Inflammatory macrophage (primary cell): ENCODE measurements around the gene LSM3.
"Not testable (repeated sequence)": the region's sequence is repeated elsewhere in the genome, so short reads cannot be mapped to it uniquely, and the experiment has no call there.

Experiments used
- DNase-seq, 2 donors: peaks; one replicate each; pipeline ENCODE4 v3.0.0-alpha.2; 2020 to 2022

Gene LSM3

GRCh38 chr3:14222900-14223594 is 44.4 kb downstream of the LSM3 start:
- DNase-seq: no peak

- DNase-seq: no peak
Measured at GRCh38 chr3:14223595-14223994, 45.0 kb downstream of the LSM3 start.

- no peak for DNase-seq
Measured at GRCh38 chr3:14224895-14225294, 46.3 kb downstream of the LSM3 start.

- DNase-seq: peak; percentile 31 to 37
Measured at GRCh38 chr3:14225421-14225820, 46.8 kb downstream of the LSM3 start.

GRCh38 chr3:14226351-14226750 is 47.7 kb downstream of the LSM3 start:
- not testable (repeated sequence) for DNase-seq

GRCh38 chr3:14227856-14228255 is 49.2 kb downstream of the LSM3 start:
- no peak for DNase-seq

GRCh38 chr3:14228681-14229470 is 50.3 kb downstream of the LSM3 start:
- peak; percentile 33 to 44 for DNase-seq

- not testable (repeated sequence) for DNase-seq
Measured at GRCh38 chr3:14229695-14230094, 51.1 kb downstream of the LSM3 start.

- no peak for DNase-seq
Measured at GRCh38 chr3:14230729-14231128, 52.1 kb downstream of the LSM3 start.

- DNase-seq: no peak
Measured at GRCh38 chr3:14231145-14231990, 52.8 kb downstream of the LSM3 start.

GRCh38 chr3:14231998-14232501 is 53.4 kb downstream of the LSM3 start:
- no peak for DNase-seq

GRCh38 chr3:14234251-14235002 is 55.8 kb downstream of the LSM3 start:
- DNase-seq: no peak

- no peak for DNase-seq
Measured at GRCh38 chr3:14235003-14235911, 56.6 kb downstream of the LSM3 start.

- DNase-seq: no peak
Measured at GRCh38 chr3:14235912-14236295, 57.3 kb downstream of the LSM3 start.

- no peak for DNase-seq
Measured at GRCh38 chr3:14236902-14237301, 58.3 kb downstream of the LSM3 start.

- no peak for DNase-seq
Measured at GRCh38 chr3:14237457-14237856, 58.8 kb downstream of the LSM3 start.

- DNase-seq: no peak
Measured at GRCh38 chr3:14238356-14238755, 59.7 kb downstream of the LSM3 start.

- DNase-seq: no peak
Measured at GRCh38 chr3:14238930-14239329, 60.3 kb downstream of the LSM3 start.

- DNase-seq: no peak
Measured at GRCh38 chr3:14239940-14240339, 61.3 kb downstream of the LSM3 start.

GRCh38 chr3:14240366-14240765 is 61.7 kb downstream of the LSM3 start:
- no peak for DNase-seq

GRCh38 chr3:14241716-14242115 is 63.1 kb downstream of the LSM3 start:
- no peak for DNase-seq
